Neural progenitor cell (in vitro differentiated cells): ENCODE measurements around the gene DPH3.

ENCODE experiments used
- EZH2phosphoT487 ChIP-seq: fragments of 200-600 bp; sonication (generic); IDR thresholded peaks from 2 replicates; pipeline ENCODE4 v1.6.1; 2017; ENCODE audit warnings: antibody characterized with exemption
- TF ChIP-seq, protein P1 (sequence below): fragments of 200-600 bp; sonication (generic); IDR thresholded peaks from 2 replicates; pipeline ENCODE4 v1.5.1; 2017; ENCODE audit warnings: antibody characterized with exemption, mild to moderate bottlenecking

DNA sequence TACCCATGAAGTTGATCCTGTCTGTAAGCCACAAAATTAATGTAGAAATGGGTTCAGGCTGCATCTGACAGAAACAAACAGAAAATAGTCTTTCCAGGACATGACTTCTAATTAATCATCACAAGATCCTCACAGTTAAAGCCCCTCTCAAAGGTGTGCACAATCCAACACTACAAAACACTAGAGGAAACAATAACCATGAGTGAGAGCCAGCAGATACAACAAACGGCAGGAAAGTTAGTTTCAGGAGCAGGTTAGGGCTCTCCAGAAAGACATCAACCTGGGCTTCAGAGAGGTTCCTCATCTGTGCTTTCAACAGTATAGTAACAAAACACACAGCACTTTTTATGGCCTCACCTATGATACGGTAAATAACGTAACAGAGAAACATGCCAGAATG is 42.8 kb downstream of the DPH3 start:
- TF ChIP-seq, protein P1, sequence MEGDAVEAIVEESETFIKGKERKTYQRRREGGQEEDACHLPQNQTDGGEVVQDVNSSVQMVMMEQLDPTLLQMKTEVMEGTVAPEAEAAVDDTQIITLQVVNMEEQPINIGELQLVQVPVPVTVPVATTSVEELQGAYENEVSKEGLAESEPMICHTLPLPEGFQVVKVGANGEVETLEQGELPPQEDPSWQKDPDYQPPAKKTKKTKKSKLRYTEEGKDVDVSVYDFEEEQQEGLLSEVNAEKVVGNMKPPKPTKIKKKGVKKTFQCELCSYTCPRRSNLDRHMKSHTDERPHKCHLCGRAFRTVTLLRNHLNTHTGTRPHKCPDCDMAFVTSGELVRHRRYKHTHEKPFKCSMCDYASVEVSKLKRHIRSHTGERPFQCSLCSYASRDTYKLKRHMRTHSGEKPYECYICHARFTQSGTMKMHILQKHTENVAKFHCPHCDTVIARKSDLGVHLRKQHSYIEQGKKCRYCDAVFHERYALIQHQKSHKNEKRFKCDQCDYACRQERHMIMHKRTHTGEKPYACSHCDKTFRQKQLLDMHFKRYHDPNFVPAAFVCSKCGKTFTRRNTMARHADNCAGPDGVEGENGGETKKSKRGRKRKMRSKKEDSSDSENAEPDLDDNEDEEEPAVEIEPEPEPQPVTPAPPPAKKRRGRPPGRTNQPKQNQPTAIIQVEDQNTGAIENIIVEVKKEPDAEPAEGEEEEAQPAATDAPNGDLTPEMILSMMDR, result no peak
- no peak for TF ChIP-seq EZH2phosphoT487
